ENCODE measurements around the gene AKR1C8. TPM values are rescaled to one million over a fixed set of nuclear protein-coding genes. Genes with fewer than 3 reads are reported as not detected.
"Not testable (repeated sequence)": the region's sequence is repeated elsewhere in the genome, so short reads cannot be mapped to it uniquely, and the experiment has no call there.

Gene AKR1C8
- total RNA-seq, result 0.55 TPM
- long read RNA-seq, result 0 reads

DNA sequence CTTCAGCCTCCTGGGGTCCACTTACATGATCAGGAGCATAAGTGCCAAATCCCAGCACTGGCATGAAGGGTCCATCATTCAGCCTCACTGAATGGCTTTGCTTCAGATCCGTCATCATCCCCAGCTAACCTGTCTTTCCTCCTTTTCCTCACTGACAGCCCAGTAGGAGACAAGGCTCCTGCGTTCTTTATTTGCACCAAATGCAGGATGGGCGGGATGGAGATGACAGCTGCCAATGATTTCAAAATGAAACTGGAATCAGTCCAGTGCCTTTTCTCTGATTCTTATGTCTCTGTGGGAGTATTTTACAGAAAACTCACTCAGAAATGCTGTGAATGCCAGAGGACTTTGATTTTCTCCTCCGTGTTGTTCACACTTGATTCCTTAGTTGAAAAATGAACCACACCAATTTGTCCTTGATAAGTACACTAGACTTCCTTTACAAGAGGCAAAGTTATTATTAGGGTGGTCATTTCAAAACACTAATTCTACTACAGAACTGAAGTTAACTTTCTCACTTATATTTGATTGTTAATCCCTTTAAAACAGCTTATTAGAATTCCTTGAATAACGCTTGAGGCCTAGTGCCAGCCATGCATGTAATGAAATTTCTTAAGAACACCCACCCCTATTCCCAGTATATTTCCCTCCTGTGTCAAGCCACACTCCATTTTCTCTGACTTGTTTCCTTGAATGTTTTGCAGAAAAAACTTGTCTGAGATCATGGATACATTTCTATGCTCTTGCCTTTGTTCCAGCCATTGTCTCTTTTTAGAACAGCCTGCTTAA is at the start of gene AKR1C8:
TSS of gene AKR1C8 (minus strand) at position 164 of the 789 bp plus-strand sequence. CDS start at position 118, 46 bp downstream.
- ATAC-seq, result no peak
- Histone ChIP-seq H3K27me3 (no peaks in the 10 kb centered on the region), H3K9me3 (no peaks in the 10 kb centered on the region), H3K4me1 (no peaks in the 10 kb centered on the region), H3K27ac (no peak within 1 kb of the TSS), H3K4me3 (no peak within 1 kb of the TSS), H3K36me3 (no peaks in the 10 kb centered on the region)
- intact Hi-C loops (cut with DNase I), result no loop called here
- DNase-seq, result no peak
- TF ChIP-seq, protein P1, sequence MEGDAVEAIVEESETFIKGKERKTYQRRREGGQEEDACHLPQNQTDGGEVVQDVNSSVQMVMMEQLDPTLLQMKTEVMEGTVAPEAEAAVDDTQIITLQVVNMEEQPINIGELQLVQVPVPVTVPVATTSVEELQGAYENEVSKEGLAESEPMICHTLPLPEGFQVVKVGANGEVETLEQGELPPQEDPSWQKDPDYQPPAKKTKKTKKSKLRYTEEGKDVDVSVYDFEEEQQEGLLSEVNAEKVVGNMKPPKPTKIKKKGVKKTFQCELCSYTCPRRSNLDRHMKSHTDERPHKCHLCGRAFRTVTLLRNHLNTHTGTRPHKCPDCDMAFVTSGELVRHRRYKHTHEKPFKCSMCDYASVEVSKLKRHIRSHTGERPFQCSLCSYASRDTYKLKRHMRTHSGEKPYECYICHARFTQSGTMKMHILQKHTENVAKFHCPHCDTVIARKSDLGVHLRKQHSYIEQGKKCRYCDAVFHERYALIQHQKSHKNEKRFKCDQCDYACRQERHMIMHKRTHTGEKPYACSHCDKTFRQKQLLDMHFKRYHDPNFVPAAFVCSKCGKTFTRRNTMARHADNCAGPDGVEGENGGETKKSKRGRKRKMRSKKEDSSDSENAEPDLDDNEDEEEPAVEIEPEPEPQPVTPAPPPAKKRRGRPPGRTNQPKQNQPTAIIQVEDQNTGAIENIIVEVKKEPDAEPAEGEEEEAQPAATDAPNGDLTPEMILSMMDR (IDR thresholded peaks at IDR 0.05), result no peak

DNA sequence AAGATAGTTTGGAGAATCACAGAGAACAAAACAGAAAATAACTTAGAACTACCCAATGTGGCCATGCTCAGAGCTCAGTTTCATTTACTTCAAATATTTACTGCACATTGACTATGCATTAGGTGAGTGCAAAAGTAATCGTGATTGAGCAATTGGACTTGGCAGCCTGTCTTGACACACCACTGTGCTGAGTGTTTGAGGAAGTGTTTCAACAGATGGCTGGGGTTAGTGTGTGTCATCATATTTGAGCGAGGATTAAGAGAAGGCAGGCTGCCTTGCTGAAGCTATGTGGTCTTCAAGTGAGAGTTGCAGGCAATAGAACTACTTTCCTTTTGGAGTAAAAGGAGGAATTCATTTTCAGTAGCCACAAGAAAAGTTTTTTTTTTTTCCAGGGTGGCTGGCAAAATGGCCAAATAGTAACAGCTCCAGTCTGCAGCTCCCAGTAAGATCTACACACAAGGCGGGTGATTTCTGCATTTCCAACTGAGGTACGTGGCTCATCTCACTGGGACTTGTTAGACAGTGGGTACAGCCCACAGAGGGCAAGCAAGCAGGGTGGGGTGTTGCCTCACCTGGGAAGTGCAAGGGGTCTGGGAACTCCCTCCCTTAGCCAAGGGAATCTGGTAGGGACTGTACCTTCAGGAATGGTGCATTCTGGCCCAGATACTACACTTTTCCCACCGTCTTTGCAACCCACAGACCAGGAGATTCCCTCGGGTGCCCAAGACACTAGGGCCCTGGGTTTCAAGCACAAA is 49.3 kb upstream of the AKR1C8 start:
- H3K4me1 ChIP-seq, result peaks cover 5% of the 10 kb centered on the region
- H3K9me3 ChIP-seq, result no peaks in the 10 kb centered on the region
- TF ChIP-seq, protein P1 (IDR thresholded peaks at IDR 0.05), result no peak
- no peaks in the 10 kb centered on the region for H3K36me3 ChIP-seq
- ATAC-seq (peak; percentile 94), DNase-seq (no peak)
- H3K27me3 ChIP-seq, result no peaks in the 10 kb centered on the region
- intact Hi-C loops (cut with DNase I), result no loop called here
- H3K27ac ChIP-seq, result no peak overlapping the region
- H3K4me3 ChIP-seq, result no peak overlapping the region

DNA sequence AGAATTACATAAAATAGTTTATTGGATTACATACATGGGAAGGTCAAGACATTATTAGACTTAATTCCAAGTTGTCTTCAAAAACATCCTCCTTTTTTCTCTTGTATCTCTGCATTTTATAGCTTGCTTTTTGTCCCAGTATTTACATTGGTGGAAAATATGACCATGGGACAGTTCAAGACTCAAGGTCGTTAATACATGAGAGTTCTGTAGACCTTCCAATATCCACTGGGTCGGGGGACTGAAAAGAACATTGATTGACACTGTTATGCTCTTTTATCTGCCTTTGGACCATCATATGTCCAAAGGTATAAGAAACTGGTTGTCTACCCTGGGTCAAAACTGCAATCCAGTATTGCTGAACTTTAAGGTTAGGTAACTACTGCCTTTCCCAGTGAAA is 48.4 kb upstream of the AKR1C8 start:
- H3K27ac ChIP-seq, result no peak overlapping the region
- TF ChIP-seq, protein P1 (IDR thresholded peaks at IDR 0.05), result no peak
- H3K4me1 ChIP-seq, result peaks cover 5% of the 10 kb centered on the region
- no peaks in the 10 kb centered on the region for H3K9me3 ChIP-seq
- H3K4me3 ChIP-seq, result no peak overlapping the region
- no peak for ATAC-seq
- intact Hi-C loops (cut with DNase I), result no loop called here
- H3K27me3 ChIP-seq, result no peaks in the 10 kb centered on the region
- no peaks in the 10 kb centered on the region for H3K36me3 ChIP-seq
- DNase-seq, result no peak

DNA sequence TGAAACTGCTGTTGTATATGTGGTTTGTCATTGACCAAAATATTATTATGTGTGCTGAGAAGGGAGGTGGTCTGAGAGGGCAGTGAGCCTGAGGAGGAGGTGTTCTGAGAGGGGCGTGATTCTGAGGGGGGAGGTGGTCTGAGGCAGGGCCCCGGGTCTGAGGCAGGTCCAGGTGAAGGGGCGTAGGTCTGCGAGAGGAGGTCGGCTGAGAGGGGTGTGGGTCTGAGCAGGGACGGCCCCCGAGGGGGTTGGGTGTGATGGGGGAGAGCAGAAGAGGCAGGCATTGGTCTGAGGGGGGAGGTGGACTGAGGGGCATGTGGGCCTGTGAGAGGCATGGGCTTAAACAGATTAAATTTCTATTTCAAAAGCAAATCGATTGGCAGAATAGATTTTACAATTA is 44.1 kb upstream of the AKR1C8 start:
- Histone ChIP-seq H3K27ac (no peak overlapping the region), H3K4me1 (no peaks in the 10 kb centered on the region), H3K27me3 (no peaks in the 10 kb centered on the region), H3K9me3 (no peaks in the 10 kb centered on the region), H3K4me3 (no peak overlapping the region), H3K36me3 (no peaks in the 10 kb centered on the region)
- intact Hi-C loops (cut with DNase I), result no loop called here
- ATAC-seq (no peak), DNase-seq (no peak)
- TF ChIP-seq, protein P1 (IDR thresholded peaks at IDR 0.05), result no peak

DNA sequence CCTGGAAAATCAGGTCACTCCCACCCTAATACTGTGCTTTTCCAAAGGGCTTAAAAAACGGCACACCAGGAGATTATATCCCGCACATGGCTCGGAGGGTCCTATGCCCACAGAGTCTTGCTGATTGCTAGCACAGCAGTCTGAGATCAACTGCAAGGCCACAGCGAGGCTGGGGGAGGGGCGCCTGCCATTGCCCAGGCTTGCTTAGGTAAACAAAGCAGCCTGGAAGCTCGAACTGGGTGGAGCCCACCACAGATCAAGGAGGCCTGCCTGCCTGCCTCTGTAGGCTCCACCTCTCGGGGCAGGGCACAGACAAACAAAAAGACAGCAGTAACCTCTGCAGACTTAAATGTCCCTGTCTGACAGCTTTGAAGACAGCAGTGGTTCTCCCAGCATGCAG is 38.0 kb upstream of the AKR1C8 start:
- H3K9me3 ChIP-seq; H3K27ac ChIP-seq; intact Hi-C loops (cut with DNase I); H3K4me3 ChIP-seq; DNase-seq; ATAC-seq; H3K36me3 ChIP-seq; H3K27me3 ChIP-seq; H3K4me1 ChIP-seq: not testable (repeated sequence)

DNA sequence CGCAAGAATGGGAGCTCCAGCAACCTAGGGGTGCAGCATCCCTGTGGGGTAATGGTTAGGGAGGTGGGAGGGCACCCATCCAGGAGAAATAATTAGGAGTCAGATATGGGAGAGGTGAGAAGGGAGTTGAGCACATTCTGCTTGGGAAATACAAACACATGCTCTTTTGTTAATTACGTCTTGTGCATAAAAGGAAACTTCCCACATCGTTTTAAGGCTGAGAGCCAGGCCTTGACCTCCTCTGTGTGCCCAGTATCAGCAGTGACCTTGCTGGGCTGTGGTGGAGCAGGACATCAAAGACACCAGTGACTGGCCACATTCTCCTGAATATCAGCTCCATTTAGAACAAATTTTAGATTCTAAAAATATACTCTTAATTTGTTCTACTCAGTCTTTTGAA is 34.3 kb upstream of the AKR1C8 start:
- no peaks in the 10 kb centered on the region for H3K9me3 ChIP-seq
- H3K27ac ChIP-seq, result no peak overlapping the region
- no peaks in the 10 kb centered on the region for H3K4me1 ChIP-seq
- intact Hi-C loops (cut with DNase I), result no loop called here
- no peak overlapping the region for H3K4me3 ChIP-seq
- TF ChIP-seq, protein P1 (IDR thresholded peaks at IDR 0.05), result no peak
- H3K27me3 ChIP-seq, result no peaks in the 10 kb centered on the region
- DNase-seq, result no peak
- no peaks in the 10 kb centered on the region for H3K36me3 ChIP-seq
- no peak for ATAC-seq
